H1 (cell line): ENCODE data around the gene DHDDS. TPM values are rescaled to one million over a fixed set of nuclear protein-coding genes. Genes with fewer than 3 reads are reported as not detected.

Experiments
- BRCA1 ChIP-seq: IDR thresholded peaks from 2 replicates; pipeline ENCODE4 v1.6.1; 2012; ENCODE audit warnings: low read depth, low read length, improper control_type of control experiment
- polyA plus RNA-seq, 7 experiments: library from polyadenylated mRNA; depleted of rRNA in 3 of 7; stranded (reverse) in 5 of 7; unstranded in 2 of 7; fragments of >200 nt in 5 of 7; fragments of 200-250 nt in 2 of 7; gene quantifications; 1 replicate in 5 of 7; 2 replicates in 1 of 7; 4 replicates in 1 of 7; pipeline versions ENCODE4 v1.2.1 to v1.2.3, GENCODE V29; 2011 to 2013; ENCODE audit warnings: missing spikeins in 2 of 7, mixed read lengths in 2 of 7
- total RNA-seq: library from RNA; stranded (reverse); fragmentation: NEBNext Ultra II Directional; extraction: Animal tissue kit (Norgen Biotek cat#: 25700); gene quantifications from 2 replicates; pipeline ENCODE4 v1.2.1, GENCODE V29; 2021

The DHDDS gene
- total and polyA plus RNA-seq, 2 of the 8 experiments (the other 6 are each of a cell fraction or from before 2014, with no cell fraction given): 28.3 to 44.6 TPM

GRCh38 chr1:26472901-26473845 is 41.1 kb downstream of the DHDDS start (continued):
- TF ChIP-seq BRCA1: no peak
- TF ChIP-seq, all 59 proteins: peak for 16
